AG04449 (cell line): Measurements from ENCODE around the gene CCDC181.
"Not testable (repeated sequence)": the region's sequence is repeated elsewhere in the genome, so short reads cannot be mapped to it uniquely, and the experiment has no call there.

Source experiments
- CTCF ChIA-PET: fragments of 350-600 bp; formaldehyde crosslinking; extraction: SDS; loops from one replicate; lab custom pipeline; 2021; ENCODE audit warnings: antibody characterized with exemption; lab: Yijun Ruan, JAX
- POLR2A ChIA-PET: fragments of 400-600, 350-600 bp; formaldehyde crosslinking; extraction: SDS; loops from one replicate; lab custom pipeline; 2020; ENCODE audit warnings: antibody characterized with exemption, inconsistent platforms; lab: Yijun Ruan, JAX
- DNase-seq: peaks from one replicate; pipeline ENCODE4 v3.0.0-alpha.2; 2010; ENCODE audit warnings: low read depth, low spot score
- H3K4me3 ChIP-seq: 2 replicates; pipeline ENCODE4 v1.5.1; 2011; ENCODE audit warnings: low read depth, mild to moderate bottlenecking, control low read depth, low read length
- TF ChIP-seq, protein P1 (sequence below): IDR thresholded peaks from one replicate; pipeline ENCODE4 v1.5.1; 2011; ENCODE audit warnings: mild to moderate bottlenecking, moderate library complexity, low read length, control low read depth, inconsistent platforms; ENCODE audit not compliant: insufficient read depth; ENCODE audit errors: missing control alignments

Gene CCDC181

DNA sequence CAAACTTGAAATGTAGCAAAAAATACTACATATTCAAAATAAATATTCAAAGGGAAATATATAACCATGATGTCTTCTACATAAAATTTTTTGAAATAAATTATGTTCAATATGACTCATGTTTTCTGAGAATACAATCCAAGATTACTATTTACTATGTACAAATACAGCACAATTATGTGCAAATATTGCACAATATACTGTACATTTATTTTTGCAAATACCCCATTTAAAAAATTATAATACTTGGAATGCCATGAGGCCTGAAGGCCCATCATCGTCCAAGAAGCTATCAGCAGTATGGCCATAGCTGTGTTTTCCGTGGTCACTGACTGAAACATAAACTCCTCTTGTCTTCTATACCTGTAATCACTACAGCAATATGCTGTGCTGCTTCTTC lies 12.3 kb downstream of the CCDC181 start:
- no peak overlapping the region for H3K4me3 ChIP-seq
- DNase-seq: no peak
- TF ChIP-seq, protein P1, sequence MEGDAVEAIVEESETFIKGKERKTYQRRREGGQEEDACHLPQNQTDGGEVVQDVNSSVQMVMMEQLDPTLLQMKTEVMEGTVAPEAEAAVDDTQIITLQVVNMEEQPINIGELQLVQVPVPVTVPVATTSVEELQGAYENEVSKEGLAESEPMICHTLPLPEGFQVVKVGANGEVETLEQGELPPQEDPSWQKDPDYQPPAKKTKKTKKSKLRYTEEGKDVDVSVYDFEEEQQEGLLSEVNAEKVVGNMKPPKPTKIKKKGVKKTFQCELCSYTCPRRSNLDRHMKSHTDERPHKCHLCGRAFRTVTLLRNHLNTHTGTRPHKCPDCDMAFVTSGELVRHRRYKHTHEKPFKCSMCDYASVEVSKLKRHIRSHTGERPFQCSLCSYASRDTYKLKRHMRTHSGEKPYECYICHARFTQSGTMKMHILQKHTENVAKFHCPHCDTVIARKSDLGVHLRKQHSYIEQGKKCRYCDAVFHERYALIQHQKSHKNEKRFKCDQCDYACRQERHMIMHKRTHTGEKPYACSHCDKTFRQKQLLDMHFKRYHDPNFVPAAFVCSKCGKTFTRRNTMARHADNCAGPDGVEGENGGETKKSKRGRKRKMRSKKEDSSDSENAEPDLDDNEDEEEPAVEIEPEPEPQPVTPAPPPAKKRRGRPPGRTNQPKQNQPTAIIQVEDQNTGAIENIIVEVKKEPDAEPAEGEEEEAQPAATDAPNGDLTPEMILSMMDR: no peak
- POLR2A ChIA-PET: no interaction called here
- CTCF ChIA-PET: no interaction called here

DNA sequence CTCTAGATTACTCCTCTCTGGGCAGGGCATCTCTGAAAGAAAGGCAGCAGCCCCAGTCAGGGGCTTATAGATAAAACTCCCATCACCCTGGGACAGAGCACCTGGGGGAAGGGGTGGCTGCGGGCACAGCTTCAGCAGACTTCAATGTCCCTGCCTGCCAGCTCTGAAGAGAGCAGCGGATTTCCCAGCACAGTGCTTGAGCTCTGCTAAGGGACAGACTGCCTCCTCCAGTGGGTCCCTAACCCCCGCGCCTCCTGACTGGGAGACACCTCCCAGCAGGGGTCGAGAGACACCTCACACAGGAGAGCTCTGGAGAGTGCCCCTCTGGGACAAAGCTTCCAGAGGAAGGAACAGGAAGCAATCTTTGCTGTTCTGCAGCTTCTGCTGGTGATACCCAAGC lies 18.9 kb downstream of the CCDC181 start:
- H3K4me3 ChIP-seq, DNase-seq, POLR2A ChIA-PET, CTCF ChIA-PET: not testable (repeated sequence)

DNA sequence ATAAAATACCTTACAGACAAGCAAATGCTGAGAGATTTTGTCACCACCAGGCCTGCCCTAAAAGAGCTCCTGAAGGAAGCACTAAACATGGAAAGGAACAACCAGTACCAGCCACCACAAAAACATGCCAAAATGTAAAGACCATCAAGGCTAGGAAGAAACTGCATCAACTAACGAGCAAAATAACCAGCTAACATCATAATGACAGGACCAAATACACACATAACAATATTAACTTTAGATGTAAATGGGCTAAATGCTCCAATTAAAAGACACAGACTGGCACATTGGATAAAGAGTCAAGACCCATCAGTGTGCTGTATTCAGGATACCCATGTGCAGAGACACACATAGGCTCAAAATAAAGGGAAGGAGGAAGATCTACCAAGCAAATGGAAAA lies 24.7 kb downstream of the CCDC181 start:
- POLR2A ChIA-PET, DNase-seq, H3K4me3 ChIP-seq, CTCF ChIA-PET: not testable (repeated sequence)

DNA sequence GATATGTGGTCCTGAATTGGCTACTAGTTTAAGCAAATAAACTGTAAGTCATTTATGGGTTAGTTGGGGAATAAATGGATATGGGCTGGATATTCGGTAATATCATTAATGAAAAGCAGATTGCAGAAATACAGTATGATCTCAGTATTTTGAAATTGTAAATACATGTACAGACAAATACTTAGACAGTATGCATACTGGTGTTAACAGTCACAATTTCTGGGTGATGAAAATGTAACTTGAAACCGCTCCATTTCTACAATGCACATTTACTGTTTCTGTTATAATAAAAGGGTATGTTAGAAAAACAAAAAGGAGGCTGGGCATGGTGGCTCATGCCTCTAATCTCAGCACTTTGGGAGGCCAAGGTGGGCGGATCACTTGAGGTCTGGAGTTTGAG lies 31.3 kb downstream of the CCDC181 start:
- no peak overlapping the region for H3K4me3 ChIP-seq
- DNase-seq: no peak
- ChIA-PET POLR2A (no interaction called here), CTCF (no interaction called here)
- TF ChIP-seq, protein P1: no peak

- no peak for DNase-seq
- TF ChIP-seq, protein P1: no peak
- H3K4me3 ChIP-seq: no peak overlapping the region
- ChIA-PET CTCF (no interaction called here), POLR2A (interaction anchor here (0.6 kb wide), 1 partner anchor 289 kb away, joined by 5 read pairs; no protein-coding TSS in a partner anchor)
Observed at GRCh38 chr1:169392406-169392805, 34.9 kb downstream of the CCDC181 start.

- TF ChIP-seq, protein P1: no peak
- no peak overlapping the region for H3K4me3 ChIP-seq
- ChIA-PET POLR2A (no interaction called here), CTCF (no interaction called here)
- DNase-seq: no peak
Observed at GRCh38 chr1:169390303-169390702, 37.0 kb downstream of the CCDC181 start.

DNA sequence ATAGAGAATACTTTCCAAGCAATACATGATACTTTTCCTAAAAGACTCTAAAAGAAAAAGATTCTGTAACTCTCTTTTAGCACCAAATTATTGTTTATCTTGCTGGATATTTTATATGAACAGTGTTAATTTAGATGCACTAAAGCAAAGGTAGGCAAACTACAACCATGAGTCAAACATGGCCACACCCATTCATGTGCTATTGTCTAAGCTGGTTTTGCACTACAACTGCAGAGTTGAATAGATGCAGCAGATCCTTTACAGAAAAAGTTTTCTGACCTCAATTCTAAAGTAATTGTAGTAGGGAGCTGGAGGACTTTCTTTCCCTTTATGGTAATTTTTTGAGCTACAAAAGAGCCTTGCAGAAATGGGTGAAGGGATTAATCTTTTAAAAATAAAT lies 39.9 kb downstream of the CCDC181 start:
- POLR2A ChIA-PET: no interaction called here
- TF ChIP-seq, protein P1: no peak
- H3K4me3 ChIP-seq: no peak overlapping the region
- no peak for DNase-seq
- CTCF ChIA-PET: no interaction called here
